A549 (cell line): ENCODE data around the gene ZNF132.

Experiments
- CEBPB ChIP-seq, 2 experiments: fragments of >200 bp in 1 of 2; sonication (Bioruptor Twin) in 1 of 2; formaldehyde crosslinking in 1 of 2; IDR thresholded peaks; 2 replicates each; pipeline ENCODE4 v1.6.1; 2012 to 2016
- CHD2 ChIP-seq: fragments of 150-350 bp; IDR thresholded peaks from 2 replicates; pipeline ENCODE4 v1.6.1; 2014; ENCODE audit warnings: low read length; ENCODE audit not compliant: partially characterized antibody
- CTCF ChIP-seq: fragments of >200 bp; sonication (Bioruptor Twin); formaldehyde crosslinking; IDR thresholded peaks from 3 replicates; pipeline ENCODE4 v1.5.1; 2016
- ELK1 ChIP-seq: fragments of 150-350 bp; IDR thresholded peaks from 2 replicates; pipeline ENCODE4 v1.6.1; 2014; ENCODE audit warnings: low read depth, mild to moderate bottlenecking, low read length
- EP300 ChIP-seq, 2 experiments: fragments of >200 bp; sonication (Bioruptor Twin); formaldehyde crosslinking; IDR thresholded peaks; 2 replicates in 1 of 2; 3 replicates in 1 of 2; pipeline ENCODE4 v1.6.1; 2016 to 2017
- HDAC2 ChIP-seq: fragments of 200-600 bp; sonication (generic); IDR thresholded peaks from 2 replicates; pipeline ENCODE4 v1.6.1; 2016
- JUN ChIP-seq, 2 experiments: fragments of >200 bp; sonication (Bioruptor Twin); formaldehyde crosslinking; IDR thresholded peaks; 2 replicates in 1 of 2; 3 replicates in 1 of 2; pipeline ENCODE4 v1.6.1; 2016 to 2017
- JUNB ChIP-seq: fragments of >200 bp; sonication (Bioruptor Twin); formaldehyde crosslinking; IDR thresholded peaks from 2 replicates; pipeline ENCODE4 v1.6.1; 2016
- KDM5A ChIP-seq: fragments of 200-600 bp; sonication (generic); IDR thresholded peaks from 2 replicates; pipeline ENCODE4 v1.6.1; 2016; ENCODE audit warnings: antibody characterized with exemption, mild to moderate bottlenecking
- RNF2 ChIP-seq: fragments of 200-600 bp; sonication (generic); IDR thresholded peaks from 2 replicates; pipeline ENCODE4 v1.6.1; 2016; ENCODE audit warnings: low read depth, mild to moderate bottlenecking, antibody characterized with exemption, moderate library complexity, borderline replicate concordance
- USF2 ChIP-seq: fragments of 450-650 bp; IDR thresholded peaks from 2 replicates; pipeline ENCODE4 v1.6.1; 2014; ENCODE audit warnings: antibody characterized with exemption
- TF ChIP-seq, protein P1 (sequence below): fragments of >200 bp; sonication (Bioruptor Twin); formaldehyde crosslinking; IDR thresholded peaks from 2 replicates; pipeline ENCODE4 v1.6.1; 2016

GRCh38 chr19:58388175-58388526, 51.8 kb downstream of the ZNF132 start:
- no peak for TF ChIP-seq CTCF
- no peak for TF ChIP-seq JUNB
- TF ChIP-seq EP300 (IDR thresholded peaks at IDR 0.05), result no peak
- TF ChIP-seq CHD2, result no peak
- TF ChIP-seq USF2, result no peak
- no peak for TF ChIP-seq RNF2
- TF ChIP-seq ELK1, result no peak
- TF ChIP-seq, protein P1, sequence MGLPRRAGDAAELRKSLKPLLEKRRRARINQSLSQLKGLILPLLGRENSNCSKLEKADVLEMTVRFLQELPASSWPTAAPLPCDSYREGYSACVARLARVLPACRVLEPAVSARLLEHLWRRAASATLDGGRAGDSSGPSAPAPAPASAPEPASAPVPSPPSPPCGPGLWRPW, result no peak
- TF ChIP-seq JUN (IDR thresholded peaks at IDR 0.05), result no peak
- no peak for TF ChIP-seq HDAC2
- TF ChIP-seq CEBPB (IDR thresholded peaks at IDR 0.05), result no peak
- TF ChIP-seq KDM5A, result no peak
